Astrocyte of the spinal cord (primary cell): ENCODE measurements around the gene DAPK2.

Source experiments
- DNase-seq: peaks from one replicate; pipeline ENCODE4 v3.0.0; 2011; ENCODE audit warnings: low read depth, low spot score
- H3K4me3 ChIP-seq: 2 replicates; pipeline ENCODE4 v1.5.1; 2011; ENCODE audit warnings: low read depth, mild to moderate bottlenecking, low read length, moderate library complexity
- in situ Hi-C: cut with HindIII; loops from 2 replicates; pipeline ENCODE4 v1.10.0; 2017; ENCODE audit warnings: low sequenced_read_pairs
- TF ChIP-seq, protein P1 (sequence below): IDR thresholded peaks from 2 replicates; pipeline ENCODE4 v1.5.1; 2012; ENCODE audit warnings: low read depth, mild to moderate bottlenecking, low read length, inconsistent platforms

The DAPK2 gene

GRCh38 chr15:63986751-63987341 lies 59.4 kb downstream of the DAPK2 start:
- H3K4me3 ChIP-seq = no peak overlapping the region
- TF ChIP-seq, protein P1, sequence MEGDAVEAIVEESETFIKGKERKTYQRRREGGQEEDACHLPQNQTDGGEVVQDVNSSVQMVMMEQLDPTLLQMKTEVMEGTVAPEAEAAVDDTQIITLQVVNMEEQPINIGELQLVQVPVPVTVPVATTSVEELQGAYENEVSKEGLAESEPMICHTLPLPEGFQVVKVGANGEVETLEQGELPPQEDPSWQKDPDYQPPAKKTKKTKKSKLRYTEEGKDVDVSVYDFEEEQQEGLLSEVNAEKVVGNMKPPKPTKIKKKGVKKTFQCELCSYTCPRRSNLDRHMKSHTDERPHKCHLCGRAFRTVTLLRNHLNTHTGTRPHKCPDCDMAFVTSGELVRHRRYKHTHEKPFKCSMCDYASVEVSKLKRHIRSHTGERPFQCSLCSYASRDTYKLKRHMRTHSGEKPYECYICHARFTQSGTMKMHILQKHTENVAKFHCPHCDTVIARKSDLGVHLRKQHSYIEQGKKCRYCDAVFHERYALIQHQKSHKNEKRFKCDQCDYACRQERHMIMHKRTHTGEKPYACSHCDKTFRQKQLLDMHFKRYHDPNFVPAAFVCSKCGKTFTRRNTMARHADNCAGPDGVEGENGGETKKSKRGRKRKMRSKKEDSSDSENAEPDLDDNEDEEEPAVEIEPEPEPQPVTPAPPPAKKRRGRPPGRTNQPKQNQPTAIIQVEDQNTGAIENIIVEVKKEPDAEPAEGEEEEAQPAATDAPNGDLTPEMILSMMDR = no peak
- in situ Hi-C loops = no loop called here
- DNase-seq = no peak

DNA sequence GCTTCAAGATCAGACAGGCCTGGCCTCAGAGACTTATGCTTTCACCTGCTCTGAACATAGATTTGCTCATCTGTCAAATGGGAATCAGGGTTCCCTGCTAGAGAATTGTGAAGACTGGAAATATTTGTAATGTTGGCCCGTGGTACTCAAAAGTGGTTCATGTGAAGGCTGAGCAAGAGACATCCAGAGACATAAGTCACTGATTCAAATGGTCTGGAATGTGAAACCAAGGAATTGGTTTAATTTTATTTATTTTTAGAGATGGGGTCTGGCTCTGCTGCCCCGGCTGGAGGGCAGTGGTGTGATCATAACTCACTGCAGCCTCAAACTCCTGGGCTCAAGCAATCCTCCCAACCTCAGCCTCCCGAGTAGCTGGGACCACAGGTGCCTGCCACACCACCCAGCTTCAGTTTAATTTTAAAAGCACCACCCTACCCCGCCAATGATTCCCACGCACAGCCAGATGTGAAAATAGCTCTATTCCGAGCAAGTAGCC lies 60.1 kb downstream of the DAPK2 start:
- no peak for DNase-seq
- in situ Hi-C loops = no loop called here

GRCh38 chr15:63985221-63986184 lies 60.8 kb downstream of the DAPK2 start:
- no peak overlapping the region for H3K4me3 ChIP-seq
- in situ Hi-C loops = no loop called here
- TF ChIP-seq, protein P1 = no peak
- DNase-seq = no peak

More for the DNA sequence above, 60.1 kb downstream of the DAPK2 start:
- TF ChIP-seq, protein P1 = no peak
- H3K4me3 ChIP-seq = no peak overlapping the region

GRCh38 chr15:63984331-63984730 lies 62.0 kb downstream of the DAPK2 start:
- in situ Hi-C loops = no loop called here
- no peak overlapping the region for H3K4me3 ChIP-seq
- no peak for DNase-seq
- TF ChIP-seq, protein P1 = no peak

DNA sequence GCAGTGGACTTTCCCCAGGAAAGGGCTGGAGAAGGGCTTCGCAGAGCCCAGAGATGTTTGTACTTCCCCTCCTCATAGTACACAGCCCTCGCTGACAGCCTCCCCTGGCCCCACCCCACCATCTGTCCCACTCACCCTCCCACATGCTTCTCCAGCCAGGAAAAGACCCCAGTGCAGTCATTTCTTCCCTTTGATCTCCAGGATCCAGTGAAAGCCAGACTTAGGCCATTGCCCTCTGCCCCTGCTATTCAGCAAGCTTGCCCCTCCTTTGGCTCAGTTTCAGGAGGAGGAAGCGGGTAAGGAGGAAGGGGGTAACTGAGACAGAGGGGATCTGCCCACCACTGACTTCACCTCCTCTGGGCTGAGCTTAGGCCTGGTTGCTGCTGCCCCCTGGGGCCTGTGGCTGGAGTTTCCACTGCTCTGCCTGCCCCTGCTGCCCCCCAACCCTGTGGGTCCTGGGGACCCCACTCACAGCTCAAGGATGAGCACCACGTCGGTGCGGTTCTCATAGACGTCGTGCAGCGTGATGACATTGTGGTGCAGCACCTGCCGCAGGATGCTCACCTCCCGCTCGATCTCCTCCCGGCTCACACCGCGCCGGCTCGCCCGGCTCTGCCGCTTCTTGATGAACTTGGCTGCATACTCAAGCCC lies 63.1 kb downstream of the DAPK2 start:
- in situ Hi-C loops = no loop called here
- TF ChIP-seq, protein P1 = peak; percentile 40
- no peak for DNase-seq
- H3K4me3 ChIP-seq = no peak overlapping the region

DNA sequence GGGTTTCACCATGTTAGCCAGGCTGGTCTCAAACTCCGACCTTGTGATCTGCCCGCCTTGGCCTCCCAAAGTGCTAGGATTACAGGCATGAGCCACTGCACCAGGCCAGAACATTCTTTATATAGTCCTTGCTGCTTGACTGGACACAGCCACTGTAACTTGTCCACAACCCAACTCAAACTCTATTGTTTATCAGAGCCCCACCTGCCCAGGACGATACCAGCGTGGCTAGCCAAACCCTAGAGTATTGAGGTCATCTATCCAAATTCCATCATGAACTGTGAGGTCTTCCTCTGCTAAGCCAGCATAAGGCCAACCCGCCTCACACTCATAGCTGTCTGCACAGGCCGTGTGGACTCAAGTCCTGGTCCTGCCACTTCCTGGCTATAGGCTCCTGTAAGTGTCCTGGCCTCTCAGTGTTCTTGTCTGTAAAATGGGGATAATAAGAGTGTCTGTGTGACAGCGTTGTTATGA lies 63.9 kb downstream of the DAPK2 start:
- TF ChIP-seq, protein P1 = no peak
- in situ Hi-C loops = no loop called here

More for the DNA sequence above, 63.9 kb downstream of the DAPK2 start:
- no peak overlapping the region for H3K4me3 ChIP-seq
- no peak for DNase-seq
